K562 (cell line): ENCODE measurements around the gene SPTBN5. TPM values are rescaled to one million over a fixed set of nuclear protein-coding genes. Genes with fewer than 3 reads are reported as not detected.

ENCODE experiments used
- ATAC-seq: fragments of 200-7000 bp; cut with Tn5 transposase; 3 replicates; pipeline ENCODE4 v1.9.1; 2020; ENCODE audit warnings: moderate library complexity
- BruUV-seq: library from RNA; stranded (reverse); fragments of 400-500 nt; replicated peaks from 2 replicates; lab custom pipeline; 2021; lab: Mats Ljungman, UMichigan
- CTCF ChIA-PET: fragments of 300-600 bp; formaldehyde crosslinking; extraction: SDS; loops from one replicate; lab custom pipeline; 2021; ENCODE audit warnings: low intra/inter-chr PET ratio; lab: Yijun Ruan, JAX
- POLR2A ChIA-PET: fragments of 300-600, 350-650 bp; sonication (Branson Sonifier 250); formaldehyde crosslinking; extraction: SDS; loops from one replicate; lab custom pipeline; 2021; ENCODE audit warnings: antibody characterized with exemption, inconsistent platforms; lab: Yijun Ruan, JAX
- DNase-seq, 4 experiments: peaks; one replicate each; pipeline versions ENCODE4 v3.0.0 to v3.0.0-alpha.2; 2011 to 2018; ENCODE audit warnings: low spot score in 3 of 4, mixed read lengths in 3 of 4; ENCODE audit errors: extremely low read depth in 1 of 4
- FAIRE-seq: peaks from 2 replicates; lab custom pipeline; 2011; peaks lifted over from hg19 to GRCh38; lab: Jason Lieb, UNC
- H2AFZ ChIP-seq: 2 replicates; pipeline ENCODE4 v1.6.0; 2011; ENCODE audit warnings: low read depth, low read length, control low read depth, inconsistent platforms
- H3K27ac ChIP-seq: fragments of 200-600 bp; 3 replicates; pipeline ENCODE4 v1.8.0; 2011; ENCODE audit warnings: low read depth, mild to moderate bottlenecking, control low read depth, inconsistent platforms, low read length, moderate library complexity, mixed read lengths; ENCODE audit errors: extremely low read depth
- H3K27me3 ChIP-seq, 2 experiments: fragments of 300-600 bp in 1 of 2; 2 replicates in 1 of 2; 3 replicates in 1 of 2; pipeline versions ENCODE4 v1.6.0 to v1.8.0; 2011; ENCODE audit warnings: inconsistent platforms in 2 of 2, low read length in 2 of 2, mild to moderate bottlenecking in 1 of 2, mixed read lengths in 1 of 2, moderate library complexity in 1 of 2; ENCODE audit not compliant: control insufficient read depth in 2 of 2, insufficient read depth in 2 of 2
- H3K36me3 ChIP-seq: fragments of 300-600 bp; 3 replicates; pipeline ENCODE4 v1.8.0; 2011; ENCODE audit warnings: mild to moderate bottlenecking, low read length, inconsistent platforms; ENCODE audit not compliant: control insufficient read depth, insufficient read depth
- H3K4me1 ChIP-seq, 2 experiments: fragments of 200-600 bp in 1 of 2; replicated peaks in 1 of 2; 2 replicates in 1 of 2; 3 replicates in 1 of 2; pipeline versions ENCODE4 v1.5.1 to v1.8.0; 2011; ENCODE audit warnings: inconsistent platforms in 2 of 2, low read length in 2 of 2, mild to moderate bottlenecking in 1 of 2, mixed read lengths in 1 of 2, moderate library complexity in 1 of 2; ENCODE audit not compliant: control insufficient read depth in 2 of 2, insufficient read depth in 2 of 2
- H3K4me2 ChIP-seq: 2 replicates; pipeline ENCODE4 v1.6.1; 2011; ENCODE audit warnings: low read length, control low read depth, inconsistent platforms, mixed read lengths; ENCODE audit not compliant: insufficient read depth
- H3K4me3 ChIP-seq: fragments of 200-600 bp; sonication (generic), shearing (Covaris generic); 2 replicates; pipeline ENCODE4 v1.5.1; 2016; ENCODE audit warnings: control low read depth, inconsistent platforms
- H3K79me2 ChIP-seq: fragments of 200-600 bp; 3 replicates; pipeline ENCODE4 v1.8.0; 2011; ENCODE audit warnings: low read length, inconsistent platforms; ENCODE audit not compliant: control insufficient read depth, insufficient read depth
- H3K9ac ChIP-seq, 2 experiments: 2 replicates each; pipeline versions ENCODE4 v1.6.0 to v1.6.1; 2011; ENCODE audit warnings: low read depth in 2 of 2, low read length in 2 of 2, control low read depth in 1 of 2, inconsistent platforms in 1 of 2, mild to moderate bottlenecking in 1 of 2, mixed read lengths in 1 of 2; ENCODE audit not compliant: insufficient read depth in 1 of 2
- H3K9me1 ChIP-seq: one replicate; pipeline ENCODE4 v1.6.0; 2011; ENCODE audit warnings: inconsistent platforms, mild to moderate bottlenecking, low read length, moderate library complexity; ENCODE audit not compliant: control insufficient read depth, insufficient read depth
- H3K9me3 ChIP-seq: replicated peaks from 2 replicates; pipeline ENCODE4 v1.5.1; 2011; ENCODE audit warnings: low read depth, low read length, inconsistent platforms; ENCODE audit not compliant: control insufficient read depth, insufficient read depth
- H4K20me1 ChIP-seq: replicated peaks from 2 replicates; pipeline ENCODE4 v1.6.1; 2011; ENCODE audit warnings: low read length, inconsistent platforms, mixed read lengths; ENCODE audit not compliant: control insufficient read depth, insufficient read depth
- ARID4B ChIP-seq: sonication (generic); formaldehyde crosslinking; IDR thresholded peaks from 2 replicates; pipeline ENCODE4 v1.8.0; 2022; ENCODE audit warnings: mild to moderate bottlenecking, missing genetic modification reagents
- E4F1 ChIP-seq: fragments of 250-450 bp; sonication (Bioruptor Pico); IDR thresholded peaks from 2 replicates; pipeline ENCODE4 v1.5.0; 2021; ENCODE audit warnings: mild to moderate bottlenecking, borderline replicate concordance
- EGR1 ChIP-seq: fragments of 450-650 bp; conservative IDR thresholded peaks from 2 replicates; pipeline ENCODE4 v1.6.1; 2017; ENCODE audit warnings: mild to moderate bottlenecking
- KLF10 ChIP-seq: fragments of 250-450 bp; sonication (Bioruptor Pico); IDR thresholded peaks from 2 replicates; pipeline ENCODE4 v1.6.1; 2021; ENCODE audit warnings: matching md5 sums
- LCOR ChIP-seq: sonication (generic); formaldehyde crosslinking; IDR thresholded peaks from 2 replicates; pipeline ENCODE4 v1.8.0; 2022; ENCODE audit warnings: mild to moderate bottlenecking, missing genetic modification reagents
- SREBF1 ChIP-seq: fragments of 150-350 bp; IDR thresholded peaks from 2 replicates; pipeline ENCODE4 v1.6.1; 2014; ENCODE audit warnings: antibody characterized with exemption, low read depth, low read length, borderline replicate concordance
- THAP12 ChIP-seq: fragments of 250-450 bp; sonication (Bioruptor Pico); IDR thresholded peaks from 2 replicates; pipeline ENCODE4 v1.9.0; 2021; ENCODE audit warnings: mild to moderate bottlenecking, inconsistent platforms
- ZNF445 ChIP-seq: fragments of 250-450 bp; sonication (Bioruptor Pico); IDR thresholded peaks from 2 replicates; pipeline ENCODE4 v1.4.0; 2020; ENCODE audit warnings: low read depth, mild to moderate bottlenecking, moderate library complexity
- ZZZ3 ChIP-seq: fragments of 450-650 bp; IDR thresholded peaks from 2 replicates; pipeline ENCODE4 v1.6.1; 2016; ENCODE audit warnings: antibody characterized with exemption, mild to moderate bottlenecking, moderate library complexity
- WGBS: fragments of 100-300 bp; shearing (Covaris generic); methylation state at CpG from one replicate; pipeline ENCODE4 v1.1.6; 2016; ENCODE audit warnings: low coverage, mixed read lengths; ENCODE audit not compliant: insufficient coverage; ENCODE audit errors: missing lambda C conversion rate; 5-methylcytosine and 5-hydroxymethylcytosine counted together
- in situ Hi-C: fragments of 300-500 bp; cut with MboI; formaldehyde crosslinking; loops from 4 replicates; pipeline ENCODE4 v1.15.0; 2018; ENCODE audit warnings: inconsistent platforms, mixed read lengths
- intact Hi-C: fragments of 100-400 bp; cut with micrococcal nuclease; formaldehyde crosslinking; loops from 2 replicates; pipeline ENCODE4 v1.14.2; 2022
- polyA plus RNA-seq, 8 experiments: library from polyadenylated mRNA; depleted of rRNA in 4 of 8; stranded (reverse) in 5 of 8; unstranded in 3 of 8; fragments of >200 nt; fragmentation: Nextera tagmentation in 2 of 8; fragmentation: Illumina TruSeq in 1 of 8; extraction: Ambion mirVana in 2 of 8; extraction: Trizol in 1 of 8; gene quantifications; 2 replicates each; pipeline versions ENCODE4 v1.2.1 to v1.2.3, GENCODE V29; 2011 to 2014; ENCODE audit warnings: inconsistent platforms in 1 of 8, missing spikeins in 1 of 8
- total RNA-seq, 7 experiments: library from RNA; depleted of rRNA in 6 of 7; stranded (reverse); fragments of >200 nt in 6 of 7; fragmentation: Illumina TruSeq in 2 of 7; extraction: Trizol in 2 of 7; gene quantifications; 2 replicates each; pipeline versions ENCODE4 v1.2.1 to v1.2.3, GENCODE V29; 2011 to 2021; ENCODE audit warnings: low replicate concordance in 1 of 7

Gene SPTBN5
- total and polyA plus RNA-seq, 9 of the 15 experiments (the other 6 are each of a cell fraction or from before 2014, with no cell fraction given): 0.02 TPM; not detected in 8

- TF ChIP-seq THAP12 (CRISPR knock-in tag) (no peak), LCOR (CRISPR knock-in tag) (no peak), SREBF1 (no peak), ZZZ3 (no peak)
- TF ChIP-seq, all 486 proteins: peak for 0
These were observed 11.4 kb upstream of the SPTBN5 start (continued) for GRCh38 chr15:41905036-41905793.

- intact Hi-C loops: loop anchor here (2.0 to 10.0 kb wide), 4 partner anchors 92 to 437 kb away; no protein-coding TSS in a partner anchor
- ChIA-PET POLR2A (interaction anchor here (0.6 to 1.7 kb wide), 3 partner anchors 11 to 131 kb away, joined by 3 to 10 read pairs (median 5); partner anchors contain the start of gene MAPKBP1), CTCF (interaction anchor here (0.5 to 1.8 kb wide), 5 partner anchors 132 to 1862 kb away, joined by 3 to 14 read pairs (median 7); partner anchors contain the start of gene MAPKBP1)
- Histone ChIP-seq H3K4me3 (no peak overlapping the region), H3K9me1 (peaks cover 4% of the 10 kb centered on the region), H3K9me3 (no peaks in the 10 kb centered on the region), H2AFZ (no peak overlapping the region), H3K4me2 (no peak overlapping the region), H3K4me1 (peaks cover 0 to 4% of the 10 kb centered on the region in 2 experiments; a peak in 1 of 5 replicates), H3K27me3 (no peaks in the 10 kb centered on the region), H3K79me2 (no peaks in the 10 kb centered on the region), H3K36me3 (peaks cover 21% of the 10 kb centered on the region; the same call in 2 of the 3 replicates), H3K9ac (no peak overlapping the region), H4K20me1 (peaks cover 6% of the 10 kb centered on the region), H3K27ac (no peak overlapping the region)
- BruUV-seq: no TSS peak
- 9% methylated on average over 6 of the region's 6 CpGs for WGBS
- peak; percentile 97 for FAIRE-seq
- DNase-seq: peak; percentile 70 to 81 (median 73)
- in situ Hi-C loops: no loop called here
- ATAC-seq: peak; percentile 98
- TF ChIP-seq EGR1 (no peak), E4F1 (no peak), ARID4B (CRISPR knock-in tag) (no peak), ZNF445 (CRISPR knock-in tag) (no peak), KLF10 (CRISPR knock-in tag) (no peak)
These were observed 10.7 kb upstream of the SPTBN5 start for GRCh38 chr15:41904541-41905005.
